Activated T-helper 1 cell treated with Interleukin-2 at 50 U/mL for 16 hours (primary cell): ENCODE data around the gene BCAR3.
"Not testable (repeated sequence)": the region's sequence is repeated elsewhere in the genome, so short reads cannot be mapped to it uniquely, and the experiment has no call there.

Experiments
- DNase-seq: peaks from one replicate; pipeline ENCODE4 v3.0.0-alpha.2; 2020; ENCODE audit warnings: low read depth

BCAR3 gene

GRCh38 chr1:93576746-93577145, 104.9 kb downstream of the BCAR3 start:
- no peak for DNase-seq

GRCh38 chr1:93576346-93576745, 105.3 kb downstream of the BCAR3 start:
- DNase-seq = no peak

GRCh38 chr1:93575621-93576284, 105.9 kb downstream of the BCAR3 start:
- DNase-seq = no peak

GRCh38 chr1:93574991-93575390, 106.6 kb downstream of the BCAR3 start:
- no peak for DNase-seq

- DNase-seq = no peak
These were observed 107.1 kb downstream of the BCAR3 start for GRCh38 chr1:93574511-93574910.

- no peak for DNase-seq
These were observed 107.6 kb downstream of the BCAR3 start for GRCh38 chr1:93573940-93574469.

- DNase-seq = no peak
These were observed 109.9 kb downstream of the BCAR3 start for GRCh38 chr1:93571623-93572310.

- no peak for DNase-seq
These were observed 112.1 kb downstream of the BCAR3 start for GRCh38 chr1:93569489-93569888.

GRCh38 chr1:93567255-93567918, 114.2 kb downstream of the BCAR3 start:
- no peak for DNase-seq

- DNase-seq = no peak
These were observed 115.4 kb downstream of the BCAR3 start for GRCh38 chr1:93566227-93566626.

GRCh38 chr1:93565496-93566206, 116.0 kb downstream of the BCAR3 start:
- DNase-seq = no peak

- no peak for DNase-seq
These were observed 121.9 kb downstream of the BCAR3 start for GRCh38 chr1:93559695-93560094.

- DNase-seq = no peak
These were observed 122.6 kb downstream of the BCAR3 start for GRCh38 chr1:93559045-93559444.

- DNase-seq = no peak
These were observed 125.3 kb downstream of the BCAR3 start for GRCh38 chr1:93556291-93556690.

- no peak for DNase-seq
These were observed 126.5 kb downstream of the BCAR3 start for GRCh38 chr1:93554883-93555872.

GRCh38 chr1:93553886-93554490, 127.6 kb downstream of the BCAR3 start:
- DNase-seq = not testable (repeated sequence)

- DNase-seq = no peak
These were observed 128.7 kb downstream of the BCAR3 start for GRCh38 chr1:93552741-93553455.

GRCh38 chr1:93549811-93550210, 131.8 kb downstream of the BCAR3 start:
- DNase-seq = no peak

- no peak for DNase-seq
These were observed 132.5 kb downstream of the BCAR3 start for GRCh38 chr1:93549131-93549530.
